K562 (cell line): ENCODE results near the gene YTHDC1. TPM values are rescaled to one million over a fixed set of nuclear protein-coding genes. Genes with fewer than 3 reads are reported as not detected.

ENCODE experiments used
- CXXC5 ChIP-seq: fragments of 250-450 bp; sonication (Bioruptor Pico); IDR thresholded peaks from 2 replicates; pipeline ENCODE4 v1.8.0; 2022; ENCODE audit warnings: inconsistent platforms, mild to moderate bottlenecking, moderate library complexity
- FOSL1 ChIP-seq: fragments of 200-800 bp; sonication (Bioruptor generic); conservative IDR thresholded peaks from 2 replicates; pipeline ENCODE4 v1.6.1; 2016; ENCODE audit warnings: missing genetic modification characterization, missing compliant biosample characterization
- HIVEP1 ChIP-seq: fragments of 250-450 bp; sonication (Bioruptor Pico); IDR thresholded peaks from 2 replicates; pipeline ENCODE4 v1.4.0; 2020; ENCODE audit warnings: mild to moderate bottlenecking
- HMGN3 ChIP-seq: IDR thresholded peaks from 2 replicates; pipeline ENCODE4 v1.6.1; 2011; ENCODE audit warnings: borderline replicate concordance, low read depth, mild to moderate bottlenecking, mixed read lengths, low read length; ENCODE audit not compliant: insufficient read length; ENCODE audit errors: extremely low read depth
- KLF1 ChIP-seq: fragments of 450-650 bp; IDR thresholded peaks from 2 replicates; pipeline ENCODE4 v1.6.1; 2016; ENCODE audit warnings: missing genetic modification characterization, missing compliant biosample characterization
- NFATC3 ChIP-seq: fragments of 450-650 bp; IDR thresholded peaks from 2 replicates; pipeline ENCODE4 v1.6.1; 2017; ENCODE audit warnings: mild to moderate bottlenecking
- NFIC ChIP-seq: fragments of 450-650 bp; IDR thresholded peaks from 2 replicates; pipeline ENCODE4 v1.6.1; 2017; ENCODE audit warnings: mild to moderate bottlenecking, inconsistent platforms
- REST ChIP-seq, 2 experiments: fragments of 450-650 bp; formaldehyde crosslinking in 1 of 2; IDR thresholded peaks; 2 replicates each; pipeline versions ENCODE4 v1.4.0 to v1.6.1; 2014 to 2020; ENCODE audit warnings: mild to moderate bottlenecking in 2 of 2, borderline replicate concordance in 1 of 2, low read depth in 1 of 2
- SREBF1 ChIP-seq: fragments of 150-350 bp; IDR thresholded peaks from 2 replicates; pipeline ENCODE4 v1.6.1; 2014; ENCODE audit warnings: antibody characterized with exemption, low read depth, low read length, borderline replicate concordance
- SRSF1 ChIP-seq: fragments of 200-400 bp; formaldehyde crosslinking; IDR thresholded peaks from 2 replicates; pipeline ENCODE4 v1.6.1; 2017; ENCODE audit warnings: mild to moderate bottlenecking, low read depth, low read length, moderate library complexity
- TARDBP ChIP-seq: fragments of 450-650 bp; IDR thresholded peaks from 2 replicates; pipeline ENCODE4 v1.6.1; 2016
- THRAP3 ChIP-seq: fragments of 450-650 bp; IDR thresholded peaks from 2 replicates; pipeline ENCODE4 v1.6.1; 2016; ENCODE audit warnings: mild to moderate bottlenecking, inconsistent platforms, borderline replicate concordance
- ZFP91 ChIP-seq: sonication (generic); formaldehyde crosslinking; IDR thresholded peaks from 2 replicates; pipeline ENCODE4 v1.8.0; 2022; ENCODE audit warnings: mild to moderate bottlenecking, missing genetic modification reagents
- ZNF217 ChIP-seq: sonication (generic); formaldehyde crosslinking; IDR thresholded peaks from 2 replicates; pipeline ENCODE4 v1.8.0; 2022; ENCODE audit warnings: mild to moderate bottlenecking, missing genetic modification reagents
- polyA plus RNA-seq, 8 experiments: library from polyadenylated mRNA; depleted of rRNA in 4 of 8; stranded (reverse) in 5 of 8; unstranded in 3 of 8; fragments of >200 nt; fragmentation: Nextera tagmentation in 2 of 8; fragmentation: Illumina TruSeq in 1 of 8; extraction: Ambion mirVana in 2 of 8; extraction: Trizol in 1 of 8; gene quantifications; 2 replicates each; pipeline versions ENCODE4 v1.2.1 to v1.2.3, GENCODE V29; 2011 to 2014; ENCODE audit warnings: inconsistent platforms in 1 of 8, missing spikeins in 1 of 8
- total RNA-seq, 7 experiments: library from RNA; depleted of rRNA in 6 of 7; stranded (reverse); fragments of >200 nt in 6 of 7; fragmentation: Illumina TruSeq in 2 of 7; extraction: Trizol in 2 of 7; gene quantifications; 2 replicates each; pipeline versions ENCODE4 v1.2.1 to v1.2.3, GENCODE V29; 2011 to 2021; ENCODE audit warnings: low replicate concordance in 1 of 7
- TF ChIP-seq, protein P1 (sequence below): fragments of 450-650 bp; formaldehyde crosslinking; IDR thresholded peaks from 2 replicates; pipeline ENCODE4 v1.4.0; 2022; ENCODE audit warnings: missing genetic modification characterization
- TF ChIP-seq, protein P2 (sequence below), 2 experiments: fragments of 450-650 bp; IDR thresholded peaks; 2 replicates each; pipeline ENCODE4 v1.6.1; 2016
- TF ChIP-seq, protein P3 (sequence below): fragments of 250-450 bp; sonication (Bioruptor Pico); IDR thresholded peaks from 2 replicates; pipeline ENCODE4 v1.8.0; 2021; ENCODE audit warnings: moderate library complexity, mild to moderate bottlenecking, inconsistent platforms

The YTHDC1 gene
- total and polyA plus RNA-seq, 9 of the 15 experiments (the other 6 are each of a cell fraction or from before 2014, with no cell fraction given), result 9.8 to 65.4 (median 51.7) TPM

- TF ChIP-seq ZFP91, result no peak
- no peak for TF ChIP-seq REST (IDR thresholded peaks at IDR 0.05; ENCODE audit: borderline replicate concordance)
- TF ChIP-seq REST (CRISPR knock-in tag; IDR thresholded peaks at IDR 0.05; ENCODE audit: low read depth), result no peak
- TF ChIP-seq CXXC5 (CRISPR knock-in tag), result no peak
- TF ChIP-seq NFATC3, result no peak
- TF ChIP-seq, protein P1, sequence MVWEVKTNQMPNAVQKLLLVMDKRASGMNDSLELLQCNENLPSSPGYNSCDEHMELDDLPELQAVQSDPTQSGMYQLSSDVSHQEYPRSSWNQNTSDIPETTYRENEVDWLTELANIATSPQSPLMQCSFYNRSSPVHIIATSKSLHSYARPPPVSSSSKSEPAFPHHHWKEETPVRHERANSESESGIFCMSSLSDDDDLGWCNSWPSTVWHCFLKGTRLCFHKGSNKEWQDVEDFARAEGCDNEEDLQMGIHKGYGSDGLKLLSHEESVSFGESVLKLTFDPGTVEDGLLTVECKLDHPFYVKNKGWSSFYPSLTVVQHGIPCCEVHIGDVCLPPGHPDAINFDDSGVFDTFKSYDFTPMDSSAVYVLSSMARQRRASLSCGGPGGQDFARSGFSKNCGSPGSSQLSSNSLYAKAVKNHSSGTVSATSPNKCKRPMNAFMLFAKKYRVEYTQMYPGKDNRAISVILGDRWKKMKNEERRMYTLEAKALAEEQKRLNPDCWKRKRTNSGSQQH (CRISPR knock-in tag), result no peak
- TF ChIP-seq FOSL1 (tag), result peak; percentile 79
- TF ChIP-seq TARDBP, result no peak
- no peak for TF ChIP-seq HMGN3
- no peak for TF ChIP-seq THRAP3
- no peak for TF ChIP-seq SRSF1
- TF ChIP-seq ZNF217 (CRISPR knock-in tag), result no peak
- TF ChIP-seq, protein P2, sequence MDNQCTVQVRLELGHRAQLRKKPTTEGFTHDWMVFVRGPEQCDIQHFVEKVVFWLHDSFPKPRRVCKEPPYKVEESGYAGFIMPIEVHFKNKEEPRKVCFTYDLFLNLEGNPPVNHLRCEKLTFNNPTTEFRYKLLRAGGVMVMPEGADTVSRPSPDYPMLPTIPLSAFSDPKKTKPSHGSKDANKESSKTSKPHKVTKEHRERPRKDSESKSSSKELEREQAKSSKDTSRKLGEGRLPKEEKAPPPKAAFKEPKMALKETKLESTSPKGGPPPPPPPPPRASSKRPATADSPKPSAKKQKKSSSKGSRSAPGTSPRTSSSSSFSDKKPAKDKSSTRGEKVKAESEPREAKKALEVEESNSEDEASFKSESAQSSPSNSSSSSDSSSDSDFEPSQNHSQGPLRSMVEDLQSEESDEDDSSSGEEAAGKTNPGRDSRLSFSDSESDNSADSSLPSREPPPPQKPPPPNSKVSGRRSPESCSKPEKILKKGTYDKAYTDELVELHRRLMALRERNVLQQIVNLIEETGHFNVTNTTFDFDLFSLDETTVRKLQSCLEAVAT (IDR thresholded peaks at IDR 0.05), result no peak
- no peak for TF ChIP-seq NFIC
- TF ChIP-seq KLF1 (tag), result no peak
- no peak for TF ChIP-seq SREBF1
- TF ChIP-seq, protein P3, sequence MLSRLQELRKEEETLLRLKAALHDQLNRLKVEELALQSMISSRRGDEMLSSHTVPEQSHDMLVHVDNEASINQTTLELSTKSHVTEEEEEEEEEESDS (CRISPR knock-in tag), result no peak
- TF ChIP-seq HIVEP1 (CRISPR knock-in tag), result no peak
Measured at GRCh38 chr4:68361146-68361589, 11.3 kb upstream of the YTHDC1 start (continued).
